GM19452 (cell line): ENCODE results near the gene KIAA0513.
"Not testable (repeated sequence)": the region's sequence is repeated elsewhere in the genome, so short reads cannot be mapped to it uniquely, and the experiment has no call there.

ENCODE experiments used
- ATAC-seq: cut with Tn5 transposase; IDR thresholded peaks from one replicate; pipeline ENCODE4 v1.9.1; 2021; ENCODE audit not compliant: unreplicated experiment

KIAA0513 gene

DNA sequence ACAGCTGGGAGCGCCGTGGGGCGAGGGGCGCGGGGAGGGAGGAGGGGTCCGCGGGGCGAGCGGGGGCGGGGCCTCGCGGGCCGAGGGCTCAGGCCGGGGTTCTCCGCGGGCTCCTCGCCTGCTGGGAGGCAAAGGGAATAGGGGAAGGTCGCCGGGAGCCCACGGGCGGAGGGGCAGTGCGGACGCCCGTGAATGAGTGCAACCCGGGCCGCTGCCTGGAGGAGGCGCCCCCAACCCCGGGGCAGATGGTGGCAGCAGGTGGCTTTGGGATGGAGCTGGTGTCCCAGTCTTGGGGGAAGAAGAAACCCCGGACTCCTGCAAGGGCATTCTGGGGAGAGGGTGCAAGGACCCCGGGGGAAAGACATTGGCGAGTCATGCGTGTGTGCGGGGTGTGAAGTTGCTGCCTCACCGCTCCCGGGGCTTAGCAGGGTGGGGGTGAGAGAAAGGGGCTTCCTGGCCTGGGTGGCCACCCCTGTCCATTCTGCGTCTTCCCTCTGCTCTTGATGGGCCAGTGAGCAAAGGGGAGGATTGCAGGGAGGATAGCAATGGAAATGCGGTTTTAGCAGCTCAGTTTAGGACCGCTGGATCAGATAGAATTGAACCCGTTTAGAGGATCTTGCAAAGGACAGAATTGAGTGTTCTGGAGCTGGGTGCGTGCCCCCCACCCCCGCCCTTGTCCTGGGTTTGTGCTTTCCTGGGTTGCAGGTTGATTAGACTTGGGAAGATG is 526 bp downstream of the KIAA0513 start:
- ATAC-seq = peak; percentile 16

- ATAC-seq = peak; percentile 35
Observed at GRCh38 chr16:85028685-85029407, 1.3 kb downstream of the KIAA0513 start.

GRCh38 chr16:85029408-85029784 is 1.8 kb downstream of the KIAA0513 start:
- ATAC-seq = no peak

DNA sequence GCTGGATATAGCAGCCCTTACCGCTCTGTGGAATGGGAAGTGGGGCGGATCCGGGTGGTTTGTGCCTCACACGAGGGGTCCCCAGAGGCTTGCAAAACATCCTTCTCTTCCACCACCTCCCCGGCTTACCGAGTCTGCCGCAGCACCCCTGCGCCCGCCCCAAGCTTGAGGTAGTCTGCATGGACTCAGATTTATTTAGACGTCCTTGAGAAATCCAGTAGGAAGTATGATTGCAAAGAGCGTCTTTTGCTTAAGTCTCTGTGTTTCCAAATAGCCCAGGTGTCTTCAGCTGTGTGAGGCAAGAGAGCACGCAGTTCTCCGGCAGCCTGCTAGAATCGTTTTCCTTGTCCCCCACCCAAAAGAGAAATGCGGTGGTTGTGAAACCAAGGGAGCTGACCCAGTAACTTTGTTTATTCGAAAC is 2.4 kb downstream of the KIAA0513 start:
- no peak for ATAC-seq

DNA sequence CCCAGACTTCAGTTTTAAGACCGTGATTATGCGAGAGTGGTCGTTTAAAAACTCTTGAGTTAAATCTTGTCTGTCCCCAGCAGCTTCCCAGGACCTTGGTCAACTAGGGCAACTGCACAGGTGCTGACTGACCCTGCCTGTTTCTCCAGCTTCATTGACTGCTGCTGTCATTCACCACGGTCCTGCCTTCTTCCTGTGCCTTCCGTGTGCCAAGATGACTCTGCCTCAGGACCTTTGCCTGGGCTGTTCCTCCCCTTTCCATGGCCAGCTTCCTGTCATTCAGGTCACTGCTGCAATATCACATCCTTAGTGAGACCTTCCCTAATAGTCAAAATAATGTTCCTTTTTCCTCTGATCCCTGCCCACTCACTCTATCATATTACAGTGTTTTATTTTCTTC is 3.9 kb downstream of the KIAA0513 start:
- no peak for ATAC-seq

GRCh38 chr16:85032187-85032586 is 4.6 kb downstream of the KIAA0513 start:
- not testable (repeated sequence) for ATAC-seq

DNA sequence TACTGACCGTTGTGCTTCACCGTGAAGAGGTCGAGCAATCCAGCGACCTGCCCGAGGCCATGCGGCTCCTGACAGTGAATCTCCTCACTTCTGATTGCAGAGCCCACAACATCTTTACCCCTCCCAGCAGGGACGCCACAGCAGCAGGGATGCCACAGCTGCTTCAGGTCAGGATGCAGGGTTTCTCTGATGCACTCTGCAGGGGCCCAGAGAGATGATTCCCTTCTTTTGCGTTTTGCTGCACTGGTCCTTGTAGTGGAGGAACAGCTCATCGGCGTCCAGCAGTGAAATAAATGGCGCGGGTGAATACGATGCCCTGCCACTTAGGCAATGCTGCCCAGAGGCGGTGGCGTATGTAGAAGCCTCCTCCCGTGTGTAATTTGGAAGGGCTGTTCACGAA is 5.6 kb downstream of the KIAA0513 start:
- no peak for ATAC-seq

DNA sequence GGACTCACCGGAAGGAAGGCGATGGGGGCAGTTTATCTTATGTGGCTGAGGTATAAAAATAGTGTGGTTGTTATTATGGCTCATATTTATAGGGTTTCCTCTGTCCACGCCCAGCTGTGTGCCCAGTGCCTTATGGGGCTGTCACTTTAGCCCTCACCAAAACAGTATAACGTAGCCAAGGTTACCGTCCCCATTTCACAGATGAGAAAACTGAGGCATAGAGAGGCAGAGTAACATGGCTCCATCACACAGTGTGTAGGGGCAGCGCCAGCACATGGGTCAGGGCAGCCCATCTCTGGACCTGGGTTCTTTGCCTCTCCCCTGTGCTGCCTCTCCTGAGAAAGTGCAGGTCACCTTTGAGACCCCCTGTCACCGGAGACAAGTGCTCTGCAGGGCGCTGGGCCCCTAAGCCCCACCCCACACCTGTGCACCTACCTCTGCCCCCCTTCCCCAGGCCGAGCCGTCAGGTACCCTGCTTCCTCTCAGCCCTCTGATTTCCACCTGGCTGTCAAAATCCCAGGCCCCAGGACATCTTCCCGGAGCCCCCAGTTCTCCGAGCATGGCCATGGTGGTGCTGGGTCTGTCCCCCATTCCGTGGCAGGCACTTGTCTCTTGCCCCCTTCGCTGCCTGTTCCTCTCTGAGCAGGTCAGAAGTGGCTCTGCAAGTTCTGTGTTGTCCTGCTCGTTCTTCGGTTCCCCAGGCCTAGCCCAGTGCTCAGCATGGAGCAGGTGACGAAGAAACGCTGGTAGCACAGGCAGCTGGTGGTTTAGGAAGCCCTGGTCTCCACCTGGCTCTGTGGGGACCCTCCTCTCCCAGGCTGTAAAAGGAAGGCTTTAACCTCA is 7.2 kb downstream of the KIAA0513 start:
- no peak for ATAC-seq

DNA sequence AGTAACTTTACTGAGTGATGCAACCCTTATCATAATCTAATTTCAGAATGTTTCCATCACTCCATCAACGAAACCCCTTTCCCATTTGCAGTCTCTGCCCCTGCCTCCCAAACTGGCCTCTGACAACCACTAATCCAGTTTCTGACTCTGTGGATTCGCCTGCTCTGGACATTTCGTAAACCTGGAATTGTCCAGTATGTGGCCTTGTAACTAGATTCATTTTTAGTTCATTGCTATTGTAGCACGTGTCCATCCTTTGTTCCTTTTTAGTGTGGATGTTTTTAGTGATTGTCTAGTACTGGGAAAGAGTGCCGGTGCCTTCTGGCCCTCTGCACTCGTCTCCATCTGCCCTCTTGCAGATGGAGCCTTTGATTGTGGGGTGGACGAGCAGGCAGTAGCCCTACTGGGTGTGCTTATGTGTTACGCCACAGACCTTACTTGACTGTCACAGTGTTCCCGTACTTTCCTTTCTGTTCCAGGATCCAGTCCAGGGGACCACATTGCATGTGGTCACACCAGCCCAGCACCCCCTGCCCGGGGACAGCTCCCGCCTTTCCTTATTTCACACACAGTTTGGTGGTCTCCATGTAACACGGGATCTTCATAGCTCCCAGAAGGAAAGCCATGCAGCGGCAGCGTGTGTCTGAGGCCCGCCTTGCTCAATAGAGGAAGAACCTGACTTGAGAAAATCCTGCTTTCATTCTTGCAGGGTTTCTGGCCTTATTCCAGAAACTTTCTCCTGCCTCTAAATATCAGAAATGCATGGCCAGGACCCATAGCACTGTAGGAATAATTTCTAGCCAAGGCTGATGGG is 8.8 kb downstream of the KIAA0513 start:
- no peak for ATAC-seq

GRCh38 chr16:85037050-85037410 is 9.4 kb downstream of the KIAA0513 start:
- no peak for ATAC-seq

DNA sequence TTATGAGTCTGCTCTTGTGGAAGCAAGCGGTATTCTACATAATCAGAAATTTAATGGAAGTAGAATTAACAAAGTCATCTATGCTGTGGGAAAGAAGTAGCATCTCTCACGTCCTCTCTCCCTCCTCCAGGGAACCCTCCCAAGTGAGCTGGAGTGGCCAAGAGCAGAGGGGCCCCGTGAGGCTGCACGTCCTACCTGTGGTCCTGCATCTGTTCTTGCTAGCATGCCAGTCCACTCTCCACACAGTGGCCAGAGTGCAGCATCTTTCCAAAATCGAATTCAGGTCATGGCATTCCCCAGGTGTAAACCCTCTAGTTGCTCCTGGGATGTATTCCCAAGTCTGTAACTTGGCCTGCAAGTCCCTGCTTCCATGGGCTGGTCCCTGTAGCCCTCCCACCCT is 10.1 kb downstream of the KIAA0513 start:
- no peak for ATAC-seq

DNA sequence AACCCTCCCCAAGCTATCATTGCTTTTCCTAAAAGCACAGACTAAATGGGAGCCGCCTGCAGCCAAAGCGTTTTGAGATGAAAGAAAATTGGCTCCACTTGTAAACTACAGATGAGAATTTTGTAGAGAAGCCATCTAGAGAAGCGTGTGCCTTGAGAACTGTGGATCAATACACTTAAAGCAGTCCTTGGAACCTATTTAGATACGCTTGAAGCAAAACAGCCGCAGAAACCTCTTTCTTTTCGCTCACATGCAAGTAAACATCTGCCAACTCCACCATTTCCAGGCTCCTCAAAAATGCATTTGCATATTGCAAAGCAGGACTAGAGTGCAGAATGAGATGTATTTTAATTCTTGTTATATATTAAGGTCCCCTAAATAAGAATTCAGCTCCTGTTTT is 13.1 kb downstream of the KIAA0513 start:
- no peak for ATAC-seq

- ATAC-seq = no peak
Observed at GRCh38 chr16:85041219-85042166, 13.9 kb downstream of the KIAA0513 start.

DNA sequence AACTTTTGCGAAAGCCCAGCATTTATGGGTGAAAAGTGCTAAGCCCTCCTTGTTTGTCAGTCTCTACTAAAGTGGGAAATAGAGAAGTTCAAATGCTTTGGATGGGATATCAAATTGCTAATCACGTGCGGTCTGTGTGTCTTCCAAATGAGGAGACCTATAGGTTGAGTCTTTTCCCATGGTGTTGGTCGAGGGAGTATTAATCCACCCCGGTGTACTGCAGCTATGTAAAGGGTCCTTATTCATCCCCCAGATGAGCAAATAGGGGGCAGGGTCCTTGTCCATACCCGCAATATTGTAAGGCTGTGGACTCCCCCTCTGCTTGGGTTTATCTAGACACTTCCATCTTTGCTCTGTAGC is 14.6 kb downstream of the KIAA0513 start:
- no peak for ATAC-seq

DNA sequence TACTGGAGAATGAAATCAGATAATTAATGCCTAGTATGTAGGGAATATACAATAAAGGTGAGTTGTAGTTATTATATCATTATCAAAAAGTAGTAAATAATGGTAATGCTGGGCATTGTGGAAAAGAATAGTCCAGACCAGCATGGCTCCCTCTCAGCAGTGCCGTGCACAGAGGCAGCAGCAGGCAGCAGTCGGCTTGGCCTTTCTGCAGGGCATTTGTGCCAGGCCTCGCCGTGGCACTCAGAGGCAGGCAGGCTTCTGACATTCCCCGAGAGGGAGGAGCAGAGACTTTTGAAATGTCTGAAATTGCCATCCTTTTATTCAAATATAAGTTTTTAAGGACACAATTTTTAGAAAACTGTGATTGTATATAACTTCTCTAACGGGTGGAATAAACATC is 15.0 kb downstream of the KIAA0513 start:
- ATAC-seq = no peak

DNA sequence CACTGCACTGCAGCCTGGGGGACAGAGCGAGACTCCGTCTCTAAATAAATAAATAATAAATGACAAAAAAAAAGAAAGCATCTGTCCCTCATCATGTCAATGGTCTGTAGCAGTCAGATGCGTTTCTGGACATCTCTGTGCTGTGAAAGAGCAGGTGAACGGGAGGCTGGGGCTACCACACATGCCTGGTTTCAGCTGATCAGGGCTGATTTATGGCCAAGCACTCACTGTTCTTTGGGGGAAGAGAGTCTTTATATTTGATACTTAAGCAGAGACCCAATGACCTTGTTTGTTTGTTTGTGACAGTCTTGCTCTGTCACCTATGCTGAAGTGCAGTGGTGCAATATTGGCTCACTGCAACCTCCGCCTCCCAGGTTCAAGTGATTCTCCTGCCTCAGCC is 17.5 kb downstream of the KIAA0513 start:
- no peak for ATAC-seq

GRCh38 chr16:85045641-85046471 is 18.3 kb downstream of the KIAA0513 start:
- no peak for ATAC-seq

GRCh38 chr16:85046472-85046916 is 18.9 kb downstream of the KIAA0513 start:
- ATAC-seq = no peak
